ENCODE data around the gene TRIM43B. TPM values are rescaled to one million over a fixed set of nuclear protein-coding genes. Genes with fewer than 3 reads are reported as not detected.

TRIM43B gene
- total RNA-seq, 1 donor from 2014 or later = 0.91 TPM

Other genes starting within 250 kb of the TRIM43B start
- gene PROM2, start 210.3 kb downstream of the TRIM43B start, total RNA-seq = 0.93 and 1.2 TPM in 2 replicates
- gene KCNIP3, start 187.4 kb downstream of the TRIM43B start, total RNA-seq = 0.68 and 1.5 TPM in 2 replicates
- 21.9 and 23.4 TPM in 2 replicates for gene FAHD2A, start 82.0 kb downstream of the TRIM43B start, total RNA-seq
- gene TRIM43, start 107.2 kb upstream of the TRIM43B start, total RNA-seq = 0.70 TPM in 1 of 2 replicates, not detected in the other

All from astrocyte (in vitro differentiated cells and primary cell).